ENCODE measurements around the gene NTMT1.

Gene NTMT1

DNA sequence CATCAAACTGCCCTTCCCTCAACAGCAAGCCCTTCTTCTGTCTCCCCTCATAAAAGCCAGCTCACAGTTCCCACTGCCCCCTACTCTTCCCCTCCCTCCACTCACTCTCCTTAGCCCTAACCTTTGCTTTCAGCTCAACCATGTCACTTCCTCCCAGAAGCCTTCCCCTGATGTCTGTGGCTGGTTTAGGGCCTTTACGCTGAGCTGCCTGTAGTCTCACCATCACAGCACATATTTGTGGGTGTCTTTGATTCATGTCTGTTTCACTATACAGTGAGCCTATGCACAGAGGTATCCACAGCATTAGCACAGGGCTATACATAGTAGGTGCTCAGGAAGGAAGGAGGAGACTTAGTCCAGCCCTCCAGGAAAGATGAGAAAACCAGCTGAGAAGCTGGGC lies 39.7 kb upstream of the NTMT1 start:
- no peaks in the 10 kb centered on the region for H3K9me2 ChIP-seq (ENCODE audit: low read depth, low read length)
- no peak overlapping the region for H3K4me2 ChIP-seq (ENCODE audit: low read length)
- no peak overlapping the region for H3K4me3 ChIP-seq (ENCODE audit: low read depth, low read length, poor library complexity, severe bottlenecking)
- H4K20me1 ChIP-seq (ENCODE audit: insufficient read depth, low read length) = no peaks in the 10 kb centered on the region
- peaks cover 4% of the 10 kb centered on the region for H3K4me1 ChIP-seq (ENCODE audit: insufficient read depth, low read length, severe bottlenecking)
- H3K36me3 ChIP-seq (ENCODE audit: insufficient read depth, low read length) = no peaks in the 10 kb centered on the region
- no peak overlapping the region for H3K9ac ChIP-seq (ENCODE audit: low read length)
- H3K27ac ChIP-seq (ENCODE audit: low read depth, low read length, poor library complexity, severe bottlenecking) = no peak overlapping the region
- H3K9me3 ChIP-seq (ENCODE audit: low read length) = no peaks in the 10 kb centered on the region
- H3K27me3 ChIP-seq (ENCODE audit: insufficient read depth, low read length) = 0 out of 2 replicates have a peak, but pooled peaks cover 5% of the 10 kb centered on the region
- no peaks in the 10 kb centered on the region for H3F3A ChIP-seq (ENCODE audit: insufficient read depth, low read length)
- no peak overlapping the region for H2AFZ ChIP-seq (ENCODE audit: low read length)
- TF ChIP-seq, protein P1, sequence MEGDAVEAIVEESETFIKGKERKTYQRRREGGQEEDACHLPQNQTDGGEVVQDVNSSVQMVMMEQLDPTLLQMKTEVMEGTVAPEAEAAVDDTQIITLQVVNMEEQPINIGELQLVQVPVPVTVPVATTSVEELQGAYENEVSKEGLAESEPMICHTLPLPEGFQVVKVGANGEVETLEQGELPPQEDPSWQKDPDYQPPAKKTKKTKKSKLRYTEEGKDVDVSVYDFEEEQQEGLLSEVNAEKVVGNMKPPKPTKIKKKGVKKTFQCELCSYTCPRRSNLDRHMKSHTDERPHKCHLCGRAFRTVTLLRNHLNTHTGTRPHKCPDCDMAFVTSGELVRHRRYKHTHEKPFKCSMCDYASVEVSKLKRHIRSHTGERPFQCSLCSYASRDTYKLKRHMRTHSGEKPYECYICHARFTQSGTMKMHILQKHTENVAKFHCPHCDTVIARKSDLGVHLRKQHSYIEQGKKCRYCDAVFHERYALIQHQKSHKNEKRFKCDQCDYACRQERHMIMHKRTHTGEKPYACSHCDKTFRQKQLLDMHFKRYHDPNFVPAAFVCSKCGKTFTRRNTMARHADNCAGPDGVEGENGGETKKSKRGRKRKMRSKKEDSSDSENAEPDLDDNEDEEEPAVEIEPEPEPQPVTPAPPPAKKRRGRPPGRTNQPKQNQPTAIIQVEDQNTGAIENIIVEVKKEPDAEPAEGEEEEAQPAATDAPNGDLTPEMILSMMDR (IDR thresholded peaks at IDR 0.05; ENCODE audit: low read length) = no peak
- no peak for TF ChIP-seq EZH2 (IDR thresholded peaks at IDR 0.05; ENCODE audit: borderline replicate concordance, low read length)
- H3K79me2 ChIP-seq (ENCODE audit: insufficient read depth, low read length) = no peaks in the 10 kb centered on the region

DNA sequence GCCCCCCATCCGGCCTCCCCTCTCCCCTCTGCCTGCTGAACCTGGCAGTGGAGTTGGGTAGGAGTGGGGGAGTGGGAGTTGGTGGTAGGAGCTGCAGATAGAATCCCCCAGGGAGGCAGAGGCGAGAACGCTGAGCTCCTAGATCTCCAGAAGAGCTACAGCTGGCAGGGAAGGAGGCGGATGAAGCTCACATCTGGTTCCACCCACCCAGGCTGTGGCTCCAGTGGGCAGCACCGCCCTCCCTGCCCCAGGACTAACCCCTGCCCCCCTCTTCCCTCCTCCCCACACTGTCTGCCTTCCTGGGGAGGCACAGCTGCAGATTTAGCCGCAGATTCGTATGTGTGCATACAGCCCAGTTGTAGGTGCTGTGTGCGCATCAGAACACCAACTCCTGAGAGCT lies 39.3 kb upstream of the NTMT1 start:
- Histone ChIP-seq H3K4me1 (ENCODE audit: insufficient read depth, low read length, severe bottlenecking) (peaks cover 4% of the 10 kb centered on the region), H3K4me3 (ENCODE audit: low read depth, low read length, poor library complexity, severe bottlenecking) (no peak overlapping the region), H3K79me2 (ENCODE audit: insufficient read depth, low read length) (no peaks in the 10 kb centered on the region), H2AFZ (ENCODE audit: low read length) (no peak overlapping the region), H3K27me3 (ENCODE audit: insufficient read depth, low read length) (0 out of 2 replicates have a peak, but pooled peaks cover 6% of the 10 kb centered on the region), H3K9me3 (ENCODE audit: low read length) (no peaks in the 10 kb centered on the region), H3K9ac (ENCODE audit: low read length) (no peak overlapping the region), H3K9me2 (ENCODE audit: low read depth, low read length) (no peaks in the 10 kb centered on the region), H4K20me1 (ENCODE audit: insufficient read depth, low read length) (no peaks in the 10 kb centered on the region), H3K27ac (ENCODE audit: low read depth, low read length, poor library complexity, severe bottlenecking) (no peak overlapping the region), H3K36me3 (ENCODE audit: insufficient read depth, low read length) (no peaks in the 10 kb centered on the region), H3K4me2 (ENCODE audit: low read length) (no peak overlapping the region), H3F3A (ENCODE audit: insufficient read depth, low read length) (no peaks in the 10 kb centered on the region)
- TF ChIP-seq EZH2 (IDR thresholded peaks at IDR 0.05; ENCODE audit: borderline replicate concordance, low read length) = no peak
- TF ChIP-seq, protein P1 (IDR thresholded peaks at IDR 0.05; ENCODE audit: low read length) = no peak

DNA sequence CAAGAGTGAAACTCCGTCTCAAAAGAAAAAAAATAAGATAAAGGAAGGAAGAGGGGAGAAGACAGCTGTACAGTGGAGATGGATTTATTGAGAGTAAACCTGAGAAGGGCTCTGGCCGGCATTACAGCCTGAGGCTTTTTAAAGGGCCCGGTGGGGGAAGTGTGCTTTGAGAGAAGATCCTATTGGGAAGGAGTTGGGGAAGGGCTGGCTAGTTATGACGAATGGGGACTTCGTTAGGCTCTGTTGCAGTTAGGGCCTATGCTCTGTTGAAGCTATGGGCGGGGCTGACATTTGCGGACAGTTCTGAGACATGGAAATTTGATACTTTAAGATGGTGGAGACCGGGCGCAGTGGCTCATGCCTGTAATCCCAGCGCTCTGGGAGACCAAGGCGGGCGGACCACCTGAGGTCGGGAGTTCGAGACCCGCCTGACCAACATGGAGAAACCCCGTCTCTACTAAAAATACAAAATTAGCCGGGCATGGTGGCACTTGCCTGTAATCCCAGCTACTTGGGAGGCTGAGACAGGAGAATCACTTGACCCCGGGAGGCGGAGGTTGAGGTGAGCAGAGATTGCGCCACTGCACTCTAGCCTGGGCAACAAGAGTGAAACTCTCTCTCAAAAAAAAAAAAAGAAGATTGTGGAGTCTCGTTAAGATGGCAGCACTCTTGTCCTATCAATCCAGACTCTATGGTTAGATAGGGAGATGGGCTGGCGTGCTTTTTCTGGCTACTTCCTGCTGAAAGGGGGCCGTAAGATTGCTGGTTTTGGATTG lies 38.3 kb upstream of the NTMT1 start:
- TF ChIP-seq, protein P1 (IDR thresholded peaks at IDR 0.05; ENCODE audit: low read length) = no peak
- TF ChIP-seq EZH2 (IDR thresholded peaks at IDR 0.05; ENCODE audit: borderline replicate concordance, low read length) = no peak
- H3K79me2 ChIP-seq (ENCODE audit: insufficient read depth, low read length) = no peaks in the 10 kb centered on the region
- no peaks in the 10 kb centered on the region for H3F3A ChIP-seq (ENCODE audit: insufficient read depth, low read length)
- H3K27ac ChIP-seq (ENCODE audit: low read depth, low read length, poor library complexity, severe bottlenecking) = no peak overlapping the region
- 0 out of 2 replicates have a peak, but pooled peaks cover 10% of the 10 kb centered on the region for H3K27me3 ChIP-seq (ENCODE audit: insufficient read depth, low read length)
- H4K20me1 ChIP-seq (ENCODE audit: insufficient read depth, low read length) = no peaks in the 10 kb centered on the region
- no peak overlapping the region for H3K4me3 ChIP-seq (ENCODE audit: low read depth, low read length, poor library complexity, severe bottlenecking)
- H3K4me1 ChIP-seq (ENCODE audit: insufficient read depth, low read length, severe bottlenecking) = peaks cover 4% of the 10 kb centered on the region
- no peak overlapping the region for H2AFZ ChIP-seq (ENCODE audit: low read length)
- no peak overlapping the region for H3K9ac ChIP-seq (ENCODE audit: low read length)
- H3K9me3 ChIP-seq (ENCODE audit: low read length) = no peaks in the 10 kb centered on the region
- no peaks in the 10 kb centered on the region for H3K36me3 ChIP-seq (ENCODE audit: insufficient read depth, low read length)
- H3K4me2 ChIP-seq (ENCODE audit: low read length) = no peak overlapping the region
- H3K9me2 ChIP-seq (ENCODE audit: low read depth, low read length) = no peaks in the 10 kb centered on the region
